ENCODE results near the gene PTPRB.

Gene PTPRB

GRCh38 chr12:70683976-70684375, 46.7 kb upstream of the PTPRB start:
- ATAC-seq (ENCODE audit: insufficient read depth, low read depth) (no peak), DNase-seq (no peak)
- Histone ChIP-seq H3K4me2 (ENCODE audit: insufficient read depth, low read length) (no peak overlapping the region), H3K36me3 (ENCODE audit: insufficient read depth, low read length) (no peaks in the 10 kb centered on the region), H2AFZ (ENCODE audit: low read depth, low read length) (no peak overlapping the region), H3K4me3 (ENCODE audit: low read depth in 1 of 2, low read length in 2 of 2) (no peak overlapping the region), H3K27me3 (ENCODE audit: insufficient read depth, low read length, poor library complexity) (no peaks in the 10 kb centered on the region), H3K27ac (ENCODE audit: low read length) (no peak overlapping the region), H3K9ac (ENCODE audit: low read depth, low read length) (no peak overlapping the region), H3K9me3 (ENCODE audit: insufficient read depth, low read length, severe bottlenecking) (no peaks in the 10 kb centered on the region), H4K20me1 (ENCODE audit: insufficient read depth, low read length) (no peaks in the 10 kb centered on the region), H3K79me2 (ENCODE audit: insufficient read depth, low read length) (no peaks in the 10 kb centered on the region), H3K4me1 (ENCODE audit: insufficient read depth, low read length) (no peaks in the 10 kb centered on the region)
- TF ChIP-seq EZH2 (IDR thresholded peaks at IDR 0.05; ENCODE audit: borderline replicate concordance, low read depth, low read length, severe bottlenecking) (no peak), CTCF (IDR thresholded peaks at IDR 0.05; ENCODE audit: borderline replicate concordance, extremely low read depth, low read length, poor library complexity, severe bottlenecking) (no peak)

- H3K27me3 ChIP-seq (ENCODE audit: insufficient read depth, low read length, poor library complexity): no peaks in the 10 kb centered on the region
- DNase-seq (no peak), ATAC-seq (ENCODE audit: insufficient read depth, low read depth) (no peak)
- H3K9ac ChIP-seq (ENCODE audit: low read depth, low read length): no peak overlapping the region
- H3K9me3 ChIP-seq (ENCODE audit: insufficient read depth, low read length, severe bottlenecking): no peaks in the 10 kb centered on the region
- no peaks in the 10 kb centered on the region for H3K79me2 ChIP-seq (ENCODE audit: insufficient read depth, low read length)
- H2AFZ ChIP-seq (ENCODE audit: low read depth, low read length): no peak overlapping the region
- no peak overlapping the region for H3K4me3 ChIP-seq (ENCODE audit: low read depth in 1 of 2, low read length in 2 of 2)
- no peak overlapping the region for H3K4me2 ChIP-seq (ENCODE audit: insufficient read depth, low read length)
- H4K20me1 ChIP-seq (ENCODE audit: insufficient read depth, low read length): no peaks in the 10 kb centered on the region
- no peaks in the 10 kb centered on the region for H3K4me1 ChIP-seq (ENCODE audit: insufficient read depth, low read length)
- no peak for TF ChIP-seq EZH2 (IDR thresholded peaks at IDR 0.05; ENCODE audit: borderline replicate concordance, low read depth, low read length, severe bottlenecking)
- H3K27ac ChIP-seq (ENCODE audit: low read length): no peak overlapping the region
- no peaks in the 10 kb centered on the region for H3K36me3 ChIP-seq (ENCODE audit: insufficient read depth, low read length)
Measured at GRCh38 chr12:70671698-70672097, 34.5 kb upstream of the PTPRB start.

GRCh38 chr12:70670948-70671347, 33.7 kb upstream of the PTPRB start:
- no peaks in the 10 kb centered on the region for H3K27me3 ChIP-seq (ENCODE audit: insufficient read depth, low read length, poor library complexity)
- no peak overlapping the region for H3K27ac ChIP-seq (ENCODE audit: low read length)
- TF ChIP-seq CTCF (IDR thresholded peaks at IDR 0.05; ENCODE audit: borderline replicate concordance, extremely low read depth, low read length, poor library complexity, severe bottlenecking) (no peak), EZH2 (IDR thresholded peaks at IDR 0.05; ENCODE audit: borderline replicate concordance, low read depth, low read length, severe bottlenecking) (no peak)
- no peak for DNase-seq
- H3K9ac ChIP-seq (ENCODE audit: low read depth, low read length): no peak overlapping the region
- H3K9me3 ChIP-seq (ENCODE audit: insufficient read depth, low read length, severe bottlenecking): no peaks in the 10 kb centered on the region
- H4K20me1 ChIP-seq (ENCODE audit: insufficient read depth, low read length): no peaks in the 10 kb centered on the region
- H3K4me2 ChIP-seq (ENCODE audit: insufficient read depth, low read length): no peak overlapping the region
- no peaks in the 10 kb centered on the region for H3K79me2 ChIP-seq (ENCODE audit: insufficient read depth, low read length)
- H3K4me3 ChIP-seq (ENCODE audit: low read depth in 1 of 2, low read length in 2 of 2): no peak overlapping the region
- ATAC-seq (ENCODE audit: insufficient read depth, low read depth): no peak
- H3K4me1 ChIP-seq (ENCODE audit: insufficient read depth, low read length): no peaks in the 10 kb centered on the region
- no peaks in the 10 kb centered on the region for H3K36me3 ChIP-seq (ENCODE audit: insufficient read depth, low read length)
- no peak overlapping the region for H2AFZ ChIP-seq (ENCODE audit: low read depth, low read length)

GRCh38 chr12:70667253-70667652, 30.0 kb upstream of the PTPRB start:
- ATAC-seq (ENCODE audit: insufficient read depth, low read depth): no peak
- no peak overlapping the region for H3K9ac ChIP-seq (ENCODE audit: low read depth, low read length)
- H3K27me3 ChIP-seq (ENCODE audit: insufficient read depth, low read length, poor library complexity): no peaks in the 10 kb centered on the region
- no peak for DNase-seq
- H3K79me2 ChIP-seq (ENCODE audit: insufficient read depth, low read length): no peaks in the 10 kb centered on the region
- H3K36me3 ChIP-seq (ENCODE audit: insufficient read depth, low read length): no peaks in the 10 kb centered on the region
- no peak overlapping the region for H3K4me2 ChIP-seq (ENCODE audit: insufficient read depth, low read length)
- H3K9me3 ChIP-seq (ENCODE audit: insufficient read depth, low read length, severe bottlenecking): no peaks in the 10 kb centered on the region
- H3K4me3 ChIP-seq (ENCODE audit: low read depth in 1 of 2, low read length in 2 of 2): no peak overlapping the region
- no peak overlapping the region for H2AFZ ChIP-seq (ENCODE audit: low read depth, low read length)
- H3K4me1 ChIP-seq (ENCODE audit: insufficient read depth, low read length): no peaks in the 10 kb centered on the region
- no peak overlapping the region for H3K27ac ChIP-seq (ENCODE audit: low read length)
- no peaks in the 10 kb centered on the region for H4K20me1 ChIP-seq (ENCODE audit: insufficient read depth, low read length)
- TF ChIP-seq EZH2 (IDR thresholded peaks at IDR 0.05; ENCODE audit: borderline replicate concordance, low read depth, low read length, severe bottlenecking) (no peak), CTCF (IDR thresholded peaks at IDR 0.05; ENCODE audit: borderline replicate concordance, extremely low read depth, low read length, poor library complexity, severe bottlenecking) (no peak)

Data from DND-41 (cell line).